B cell (primary cell): ENCODE results near the gene UCN3.

Experiments used
- EZH2 ChIP-seq: IDR thresholded peaks from 2 replicates; pipeline ENCODE4 v1.6.1; 2012; ENCODE audit warnings: borderline replicate concordance, low read depth, mild to moderate bottlenecking, moderate library complexity, low read length; ENCODE audit not compliant: insufficient read depth, poor library complexity, severe bottlenecking
- TF ChIP-seq, protein P1 (sequence below): fragments of 200-600 bp; IDR thresholded peaks from one replicate; pipeline ENCODE4 v1.8.0; 2022; ENCODE audit warnings: antibody characterized with exemption, mild to moderate bottlenecking

DNA sequence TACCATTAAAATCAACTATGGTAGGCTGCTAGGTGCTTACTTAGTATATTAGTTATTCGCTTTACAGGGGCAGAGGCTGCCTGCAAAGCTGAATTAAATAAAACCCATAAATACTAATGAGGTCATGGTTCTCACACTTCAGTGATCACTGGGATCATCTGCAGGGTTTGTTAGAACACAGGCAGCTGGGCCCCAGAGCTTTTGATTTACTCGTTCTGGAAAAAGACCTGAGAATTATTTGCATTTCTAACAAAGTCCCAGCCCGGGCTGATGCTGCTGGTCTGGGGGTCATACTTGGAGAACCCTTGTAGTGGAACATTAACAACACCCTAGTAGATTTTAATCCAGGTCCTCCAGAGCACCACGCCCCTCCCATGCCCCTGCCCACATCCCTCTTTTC, 8.5 kb downstream of the UCN3 start:
- TF ChIP-seq, protein P1, sequence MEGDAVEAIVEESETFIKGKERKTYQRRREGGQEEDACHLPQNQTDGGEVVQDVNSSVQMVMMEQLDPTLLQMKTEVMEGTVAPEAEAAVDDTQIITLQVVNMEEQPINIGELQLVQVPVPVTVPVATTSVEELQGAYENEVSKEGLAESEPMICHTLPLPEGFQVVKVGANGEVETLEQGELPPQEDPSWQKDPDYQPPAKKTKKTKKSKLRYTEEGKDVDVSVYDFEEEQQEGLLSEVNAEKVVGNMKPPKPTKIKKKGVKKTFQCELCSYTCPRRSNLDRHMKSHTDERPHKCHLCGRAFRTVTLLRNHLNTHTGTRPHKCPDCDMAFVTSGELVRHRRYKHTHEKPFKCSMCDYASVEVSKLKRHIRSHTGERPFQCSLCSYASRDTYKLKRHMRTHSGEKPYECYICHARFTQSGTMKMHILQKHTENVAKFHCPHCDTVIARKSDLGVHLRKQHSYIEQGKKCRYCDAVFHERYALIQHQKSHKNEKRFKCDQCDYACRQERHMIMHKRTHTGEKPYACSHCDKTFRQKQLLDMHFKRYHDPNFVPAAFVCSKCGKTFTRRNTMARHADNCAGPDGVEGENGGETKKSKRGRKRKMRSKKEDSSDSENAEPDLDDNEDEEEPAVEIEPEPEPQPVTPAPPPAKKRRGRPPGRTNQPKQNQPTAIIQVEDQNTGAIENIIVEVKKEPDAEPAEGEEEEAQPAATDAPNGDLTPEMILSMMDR = no peak
- no peak for TF ChIP-seq EZH2
